Activated CD8-positive, alpha-beta memory T cell treated with anti-CD3 and anti-CD28 coated beads, Interleukin-2, amount 10 ng/mL, durations not matched to agents 7 days and 5 days (primary cell): ENCODE data around the gene TUBGCP2. TPM values are rescaled to one million over a fixed set of nuclear protein-coding genes. Genes with fewer than 3 reads are reported as not detected.
A peak's percentile ranks its signal among the peaks of the same experiment; 100 is the strongest.

ENCODE experiments used
- ATAC-seq: fragments of 150-1000 bp; cut with Tn5 transposase; one replicate; pipeline ENCODE4 v1.10.0; 2021; ENCODE audit warnings: moderate library complexity
- CTCF ChIA-PET: fragments of 350-600 bp; sonication (Branson Sonifier 250); formaldehyde crosslinking; loops from one replicate; lab custom pipeline; 2021; ENCODE audit warnings: antibody characterized with exemption; lab: Charles Lee
- DNase-seq: peaks from one replicate; pipeline ENCODE4 v3.0.0-alpha.2; 2020
- H3K27ac Mint-ChIP-seq: one replicate; pipeline ENCODE4 v1.8.0; 2021; ENCODE audit warnings: mild to moderate bottlenecking, mixed read lengths
- H3K27me3 Mint-ChIP-seq: one replicate; pipeline ENCODE4 v1.8.0; 2021; ENCODE audit warnings: mixed read lengths
- H3K36me3 Mint-ChIP-seq: one replicate; pipeline ENCODE4 v1.8.0; 2021; ENCODE audit warnings: mild to moderate bottlenecking, mixed read lengths
- H3K4me1 Mint-ChIP-seq: one replicate; pipeline ENCODE4 v1.8.0; 2021; ENCODE audit warnings: mixed read lengths
- H3K4me3 Mint-ChIP-seq: one replicate; pipeline ENCODE4 v1.8.0; 2021; ENCODE audit warnings: mild to moderate bottlenecking, moderate library complexity, mixed read lengths
- H3K9me3 Mint-ChIP-seq: one replicate; pipeline ENCODE4 v1.8.0; 2022; ENCODE audit warnings: low read depth, mixed read lengths
- total RNA-seq, 2 experiments: library from RNA; stranded (reverse); gene quantifications; one replicate each; pipeline ENCODE4 v1.2.3, GENCODE V29; 2021

TUBGCP2 gene
- total RNA-seq, 2 experiments from 2014 or later: 60.4 to 64.7 TPM

DNA sequence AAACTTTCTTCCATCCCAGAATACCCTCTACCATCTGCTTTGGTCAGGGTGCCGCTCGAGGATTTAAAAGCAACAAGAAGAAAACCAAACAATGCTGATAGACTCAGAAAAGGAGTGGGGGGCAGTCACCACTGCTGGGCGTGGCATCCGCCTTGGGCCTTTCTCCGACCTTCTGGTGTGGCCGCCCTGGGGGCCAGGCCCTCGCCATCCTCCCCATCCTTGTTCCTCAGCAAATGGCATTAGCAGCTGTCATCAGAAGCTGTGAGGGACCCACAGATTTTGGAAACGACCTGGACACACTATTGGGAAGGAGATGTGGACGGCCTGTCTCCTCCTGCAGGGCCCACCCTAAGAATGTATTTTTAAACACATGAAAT, 4.1 kb upstream of the TUBGCP2 start:
- Mint-ChIP-seq H3K27ac (no peak overlapping the region), H3K4me1 (peaks cover 9% of the 10 kb centered on the region), H3K27me3 (no peaks in the 10 kb centered on the region), H3K4me3 (no peak overlapping the region), H3K36me3 (peaks cover 5% of the 10 kb centered on the region), H3K9me3 (peaks cover 3% of the 10 kb centered on the region)
- CTCF ChIA-PET: no interaction called here
- ATAC-seq (no peak), DNase-seq (no peak)

- Mint-ChIP-seq H3K4me3 (no peak overlapping the region), H3K27ac (no peak overlapping the region), H3K36me3 (peaks cover 6% of the 10 kb centered on the region), H3K27me3 (no peaks in the 10 kb centered on the region), H3K9me3 (peaks cover 3% of the 10 kb centered on the region), H3K4me1 (peaks cover 14% of the 10 kb centered on the region)
- DNase-seq (no peak), ATAC-seq (no peak)
- CTCF ChIA-PET: no interaction called here
Observed at GRCh38 chr10:133312016-133312768, 3.5 kb upstream of the TUBGCP2 start.

DNA sequence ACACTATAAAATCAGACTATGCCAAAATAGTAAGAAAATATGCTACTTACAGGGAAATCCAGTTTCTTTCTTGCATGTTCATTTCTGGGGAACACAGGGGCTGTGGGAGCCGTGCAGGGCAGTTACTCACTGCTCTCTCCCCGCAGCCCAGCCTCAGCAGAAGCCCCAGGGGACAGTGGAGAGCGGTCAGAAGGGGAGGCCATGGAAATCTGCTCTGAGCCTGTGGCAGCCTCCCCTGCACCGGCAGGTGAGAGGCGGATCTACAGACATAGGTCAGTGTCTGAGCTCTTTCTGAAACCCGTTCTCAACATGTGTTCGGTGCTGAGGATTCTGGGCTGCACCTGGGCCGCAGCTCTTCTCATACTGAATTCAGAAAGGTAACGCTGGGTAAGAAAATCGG, 2.9 kb upstream of the TUBGCP2 start:
- ATAC-seq (no peak), DNase-seq (no peak)
- Mint-ChIP-seq H3K36me3 (peaks cover 6% of the 10 kb centered on the region), H3K4me1 (peaks cover 20% of the 10 kb centered on the region), H3K4me3 (no peak overlapping the region), H3K9me3 (peaks cover 2% of the 10 kb centered on the region), H3K27me3 (no peaks in the 10 kb centered on the region), H3K27ac (no peak overlapping the region)
- CTCF ChIA-PET: no interaction called here

GRCh38 chr10:133310789-133311188, 2.1 kb upstream of the TUBGCP2 start:
- Mint-ChIP-seq H3K36me3 (peaks cover 6% of the 10 kb centered on the region), H3K4me3 (no peak overlapping the region), H3K27ac (no peak overlapping the region), H3K4me1 (peaks cover 21% of the 10 kb centered on the region), H3K27me3 (no peaks in the 10 kb centered on the region), H3K9me3 (no peaks in the 10 kb centered on the region)
- ATAC-seq (no peak), DNase-seq (no peak)
- CTCF ChIA-PET: no interaction called here

DNA sequence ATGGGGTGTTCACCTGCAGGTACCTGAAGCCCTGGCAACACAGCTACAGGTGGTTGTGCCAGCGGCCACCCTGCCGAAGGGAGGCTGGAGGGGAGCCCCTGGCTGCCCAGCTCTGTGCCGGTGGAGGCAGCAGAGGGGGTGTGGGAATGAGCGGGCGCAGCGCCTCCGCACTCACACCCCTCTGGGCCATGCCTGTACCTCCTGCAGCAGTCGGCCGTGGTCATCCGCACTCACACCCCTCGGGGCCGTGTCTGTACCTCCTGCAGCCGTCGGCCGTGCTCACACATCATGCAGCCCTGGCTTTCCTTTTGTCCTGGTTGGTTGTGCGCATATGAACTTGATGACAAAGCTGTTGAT, 1.7 kb upstream of the TUBGCP2 start:
- no peak for DNase-seq
- peaks cover 6% of the 10 kb centered on the region for H3K36me3 Mint-ChIP-seq
- H3K27me3 Mint-ChIP-seq: no peaks in the 10 kb centered on the region
- no peak overlapping the region for H3K4me3 Mint-ChIP-seq
- CTCF ChIA-PET: no interaction called here
- no peaks in the 10 kb centered on the region for H3K9me3 Mint-ChIP-seq
- peaks cover 23% of the 10 kb centered on the region for H3K4me1 Mint-ChIP-seq
- no peak overlapping the region for H3K27ac Mint-ChIP-seq
- no peak for ATAC-seq

DNA sequence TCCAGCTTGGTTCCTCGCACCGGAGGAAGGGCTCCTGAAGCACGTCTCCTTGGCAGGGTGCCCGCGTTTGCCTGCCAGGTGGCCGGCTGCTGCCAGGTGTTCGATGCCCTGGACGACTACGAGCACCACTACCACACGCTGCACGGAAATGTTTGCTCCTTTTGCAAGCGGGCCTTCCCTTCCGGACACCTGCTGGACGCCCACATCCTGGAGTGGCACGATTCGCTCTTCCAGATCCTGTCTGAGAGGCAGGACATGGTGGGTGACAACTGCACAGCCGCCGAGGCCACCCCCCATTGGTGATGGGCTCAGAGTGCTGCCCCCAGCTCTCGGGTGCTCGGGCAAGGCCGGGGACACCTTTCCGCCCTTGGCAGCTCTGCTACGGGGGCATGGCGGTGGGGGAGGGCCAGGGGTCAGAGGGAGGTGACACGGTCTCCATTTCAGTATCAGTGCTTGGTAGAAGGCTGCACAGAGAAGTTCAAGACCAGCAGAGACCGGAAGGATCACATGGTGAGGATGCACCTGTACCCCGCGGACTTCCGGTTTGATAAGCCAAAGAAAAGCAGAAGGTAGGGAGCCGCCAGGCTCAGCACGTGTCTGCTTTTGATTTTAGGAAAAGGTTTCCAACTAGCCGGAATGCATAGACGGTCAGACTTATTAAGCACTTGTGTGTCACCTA, 1.2 kb upstream of the TUBGCP2 start:
- peaks cover 25% of the 10 kb centered on the region for H3K4me1 Mint-ChIP-seq
- CTCF ChIA-PET: no interaction called here
- H3K27ac Mint-ChIP-seq: peak overlapping the region; percentile 80
- H3K36me3 Mint-ChIP-seq: peaks cover 6% of the 10 kb centered on the region
- H3K9me3 Mint-ChIP-seq: no peaks in the 10 kb centered on the region
- DNase-seq (no peak), ATAC-seq (no peak)
- peak overlapping the region; percentile 96 for H3K4me3 Mint-ChIP-seq
- no peaks in the 10 kb centered on the region for H3K27me3 Mint-ChIP-seq

DNA sequence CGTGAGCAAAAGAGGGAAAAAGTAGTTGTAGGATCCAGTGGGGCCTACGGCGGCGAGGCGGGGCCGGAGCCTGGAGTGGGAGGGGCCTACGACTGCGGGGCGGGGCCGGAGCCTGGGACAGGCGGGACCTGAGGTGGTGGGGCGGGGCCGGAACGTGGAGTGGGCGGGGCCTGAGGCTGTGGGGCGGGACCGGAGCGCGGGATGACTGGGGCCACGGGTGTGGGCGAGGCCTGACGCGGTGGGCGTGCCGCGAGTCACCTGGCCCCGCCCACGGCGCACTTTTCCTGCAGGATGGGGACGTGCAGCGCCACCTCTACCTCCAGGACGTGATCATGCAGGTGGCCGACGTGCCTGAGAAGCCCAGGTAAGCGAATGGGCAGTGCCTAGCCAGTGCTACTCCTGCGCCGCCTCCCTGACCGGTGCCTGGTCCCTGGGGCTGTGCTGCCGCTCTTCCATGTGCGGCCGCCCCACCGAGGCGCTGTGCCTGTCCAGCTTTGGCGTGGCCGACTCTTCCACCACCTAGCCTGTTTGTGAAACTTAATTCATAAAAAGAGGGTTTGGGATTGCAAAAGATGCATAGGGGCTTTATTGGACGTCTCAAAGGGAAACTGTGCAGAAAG, 538 bp upstream of the TUBGCP2 start:
- H3K9me3 Mint-ChIP-seq: no peaks in the 10 kb centered on the region
- peak overlapping the region; percentile 80 for H3K27ac Mint-ChIP-seq
- peaks cover 25% of the 10 kb centered on the region for H3K4me1 Mint-ChIP-seq
- H3K4me3 Mint-ChIP-seq: peak overlapping the region; percentile 96
- DNase-seq (peak; percentile 95), ATAC-seq (peak; percentile 87)
- CTCF ChIA-PET: no interaction called here
- H3K27me3 Mint-ChIP-seq: no peaks in the 10 kb centered on the region
- peaks cover 6% of the 10 kb centered on the region for H3K36me3 Mint-ChIP-seq

DNA sequence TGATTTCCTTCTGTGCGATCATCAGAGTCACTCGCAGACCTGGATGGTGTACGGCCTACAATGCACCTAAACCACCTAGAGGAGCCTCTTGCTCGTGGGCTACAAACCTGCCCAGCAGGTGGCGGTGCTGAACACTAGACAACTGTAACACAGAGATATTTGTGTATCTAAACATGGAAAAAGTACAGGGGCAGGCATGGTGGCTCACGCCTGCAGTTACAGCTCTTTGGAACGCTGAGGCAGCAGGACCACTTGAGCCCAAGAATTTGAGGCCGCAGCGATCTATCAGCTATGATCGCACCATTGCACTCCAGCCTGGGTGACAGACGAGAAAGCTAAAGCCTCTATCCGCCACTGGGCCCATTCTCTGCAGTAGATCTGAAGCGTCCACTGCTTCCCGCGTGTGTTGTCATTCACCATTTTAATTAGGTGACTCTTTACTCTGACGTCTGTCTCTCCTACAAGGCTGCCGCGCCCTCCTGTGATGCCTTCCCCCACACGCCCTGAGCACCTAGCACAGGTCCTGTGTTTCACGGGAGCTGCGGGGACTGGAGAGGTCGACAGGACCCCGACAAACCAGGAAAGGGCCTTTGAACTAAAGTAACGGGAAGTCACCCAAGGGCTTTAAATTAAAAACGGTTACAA, 774 bp downstream of the TUBGCP2 start:
- peak; percentile 93 for DNase-seq
- Mint-ChIP-seq H3K4me1 (peaks cover 25% of the 10 kb centered on the region), H3K36me3 (peaks cover 6% of the 10 kb centered on the region), H3K27ac (peak overlapping the region; percentile 97), H3K4me3 (peak overlapping the region; percentile 96), H3K27me3 (no peaks in the 10 kb centered on the region), H3K9me3 (no peaks in the 10 kb centered on the region)
- CTCF ChIA-PET: interaction anchor here (0.9 to 3.2 kb wide), 18 partner anchors 11 to 84 kb away, joined by 3 to 25 read pairs (median 4); partner anchors contain the start of genes ADAM8 and CALY
- peak; percentile 54 for ATAC-seq

GRCh38 chr10:133306941-133307379, 1.7 kb downstream of the TUBGCP2 start:
- no peaks in the 10 kb centered on the region for H3K9me3 Mint-ChIP-seq
- H3K27ac Mint-ChIP-seq: peak overlapping the region; percentile 97
- CTCF ChIA-PET: interaction anchor here (1.1 to 3.2 kb wide), 11 partner anchors 9 to 83 kb away, joined by 3 to 25 read pairs (median 6); partner anchors contain the start of gene ADAM8

GRCh38 chr10:133306097-133306476, 2.6 kb downstream of the TUBGCP2 start:
- peaks cover 25% of the 10 kb centered on the region for H3K4me1 Mint-ChIP-seq
- H3K9me3 Mint-ChIP-seq: no peaks in the 10 kb centered on the region
- peaks cover 9% of the 10 kb centered on the region for H3K36me3 Mint-ChIP-seq
- no peak for DNase-seq
- no peak for ATAC-seq
- H3K27me3 Mint-ChIP-seq: no peaks in the 10 kb centered on the region
- no peak overlapping the region for H3K4me3 Mint-ChIP-seq
- CTCF ChIA-PET: interaction anchor here (3.2 kb wide), 1 partner anchor 31 kb away, joined by 25 read pairs; the partner anchor contains the start of gene ADAM8
- H3K27ac Mint-ChIP-seq: peak overlapping the region; percentile 7

More at GRCh38 chr10:133306941-133307379, 1.7 kb downstream of the TUBGCP2 start:
- Mint-ChIP-seq H3K27me3 (no peaks in the 10 kb centered on the region), H3K4me1 (peaks cover 25% of the 10 kb centered on the region), H3K4me3 (peak overlapping the region; percentile 32), H3K36me3 (peaks cover 9% of the 10 kb centered on the region)
- DNase-seq (no peak), ATAC-seq (no peak)

- peaks cover 24% of the 10 kb centered on the region for H3K36me3 Mint-ChIP-seq
- CTCF ChIA-PET: interaction anchor here (0.9 to 2.1 kb wide), 3 partner anchors 25 to 159 kb away, joined by 3 to 6 read pairs (median 3); no protein-coding TSS in a partner anchor
- DNase-seq: no peak
- no peaks in the 10 kb centered on the region for H3K9me3 Mint-ChIP-seq
- no peaks in the 10 kb centered on the region for H3K27me3 Mint-ChIP-seq
- peaks cover 22% of the 10 kb centered on the region for H3K4me1 Mint-ChIP-seq
- H3K27ac Mint-ChIP-seq: no peak overlapping the region
- ATAC-seq: no peak
- no peak overlapping the region for H3K4me3 Mint-ChIP-seq
Observed at GRCh38 chr10:133303206-133303605, 5.5 kb downstream of the TUBGCP2 start.

- peaks cover 17% of the 10 kb centered on the region for H3K4me1 Mint-ChIP-seq
- H3K4me3 Mint-ChIP-seq: no peak overlapping the region
- H3K9me3 Mint-ChIP-seq: no peaks in the 10 kb centered on the region
- peaks cover 30% of the 10 kb centered on the region for H3K36me3 Mint-ChIP-seq
- DNase-seq (no peak), ATAC-seq (no peak)
- H3K27me3 Mint-ChIP-seq: no peaks in the 10 kb centered on the region
- no peak overlapping the region for H3K27ac Mint-ChIP-seq
- CTCF ChIA-PET: no interaction called here
Observed at GRCh38 chr10:133302230-133302629, 6.4 kb downstream of the TUBGCP2 start.

DNA sequence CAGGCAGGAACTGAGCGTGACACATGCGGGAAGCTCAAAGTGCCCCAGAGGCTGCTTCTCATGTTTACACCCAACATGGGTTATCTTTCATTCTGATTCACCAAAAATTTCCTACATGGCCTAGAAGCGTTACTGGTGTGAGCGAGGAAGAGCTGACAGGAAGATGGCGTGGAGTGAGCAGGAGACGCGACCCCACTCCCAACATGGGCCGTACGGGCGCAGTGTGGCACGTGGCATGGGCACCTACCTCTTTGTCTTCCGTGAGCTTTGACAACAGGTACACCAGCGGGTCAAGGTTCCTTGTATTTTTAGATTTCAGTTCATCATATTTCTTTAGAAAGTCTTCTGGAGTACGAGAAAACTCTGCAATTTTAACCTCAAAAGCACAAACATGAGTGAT, 8.9 kb downstream of the TUBGCP2 start:
- CTCF ChIA-PET: interaction anchor here (0.9 kb wide), 1 partner anchor 41 kb away, joined by 3 read pairs; no protein-coding TSS in a partner anchor

More for the DNA sequence above, 8.9 kb downstream of the TUBGCP2 start:
- Mint-ChIP-seq H3K4me3 (no peak overlapping the region), H3K27me3 (no peaks in the 10 kb centered on the region), H3K9me3 (no peaks in the 10 kb centered on the region), H3K36me3 (peaks cover 42% of the 10 kb centered on the region), H3K27ac (no peak overlapping the region), H3K4me1 (peaks cover 7% of the 10 kb centered on the region)
- DNase-seq: no peak
- no peak for ATAC-seq
